ENCODE results near the gene GPN1.
"Not testable (repeated sequence)": the region's sequence is repeated elsewhere in the genome, so short reads cannot be mapped to it uniquely, and the experiment has no call there.

The GPN1 gene

GRCh38 chr2:27672723-27673486, 44.1 kb downstream of the GPN1 start:
- DNase-seq = no peak

GRCh38 chr2:27680571-27680970, 51.7 kb downstream of the GPN1 start:
- no peak for DNase-seq

DNA sequence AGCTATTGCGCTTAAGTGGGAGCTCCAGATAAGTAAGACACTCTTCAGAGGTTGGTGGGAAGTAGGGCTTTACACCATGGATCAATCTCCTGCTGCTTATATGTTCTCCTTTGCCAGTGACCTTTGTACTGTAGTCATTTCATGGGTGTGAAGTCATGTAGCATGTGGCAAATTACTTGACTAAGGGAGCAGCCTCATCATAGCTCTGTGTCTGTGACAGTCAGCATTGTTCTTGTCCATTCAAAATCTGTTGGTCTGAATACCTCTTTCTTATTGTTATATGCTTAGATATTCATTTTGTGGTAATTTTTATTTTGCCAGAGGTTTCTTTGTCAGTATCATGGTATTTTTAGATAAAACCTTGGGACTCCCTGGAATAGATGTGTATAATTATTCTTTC, 53.0 kb downstream of the GPN1 start:
- DNase-seq = peak; percentile 48

DNA sequence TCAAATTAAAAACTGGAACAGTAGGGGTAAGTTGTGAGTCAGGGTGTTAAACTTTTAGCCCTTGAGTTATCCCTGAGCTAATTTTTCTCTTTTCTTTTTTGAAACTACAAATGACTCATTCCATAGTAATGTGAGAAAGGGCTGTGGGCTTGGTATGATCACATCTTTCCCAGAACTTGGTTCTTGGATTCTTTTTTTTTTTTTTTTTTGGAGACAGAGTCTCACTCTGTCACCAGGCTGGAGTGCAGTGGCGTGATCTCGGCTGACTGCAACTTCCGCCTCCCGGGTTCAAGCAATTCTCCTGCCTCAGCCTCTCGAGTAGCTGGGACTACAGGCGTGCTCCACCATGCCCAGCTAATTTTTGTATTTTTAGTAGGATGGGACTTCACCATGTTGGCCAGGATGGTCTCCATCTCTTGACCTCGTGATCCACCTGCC, 53.5 kb downstream of the GPN1 start:
- peak; percentile 90 for DNase-seq

DNA sequence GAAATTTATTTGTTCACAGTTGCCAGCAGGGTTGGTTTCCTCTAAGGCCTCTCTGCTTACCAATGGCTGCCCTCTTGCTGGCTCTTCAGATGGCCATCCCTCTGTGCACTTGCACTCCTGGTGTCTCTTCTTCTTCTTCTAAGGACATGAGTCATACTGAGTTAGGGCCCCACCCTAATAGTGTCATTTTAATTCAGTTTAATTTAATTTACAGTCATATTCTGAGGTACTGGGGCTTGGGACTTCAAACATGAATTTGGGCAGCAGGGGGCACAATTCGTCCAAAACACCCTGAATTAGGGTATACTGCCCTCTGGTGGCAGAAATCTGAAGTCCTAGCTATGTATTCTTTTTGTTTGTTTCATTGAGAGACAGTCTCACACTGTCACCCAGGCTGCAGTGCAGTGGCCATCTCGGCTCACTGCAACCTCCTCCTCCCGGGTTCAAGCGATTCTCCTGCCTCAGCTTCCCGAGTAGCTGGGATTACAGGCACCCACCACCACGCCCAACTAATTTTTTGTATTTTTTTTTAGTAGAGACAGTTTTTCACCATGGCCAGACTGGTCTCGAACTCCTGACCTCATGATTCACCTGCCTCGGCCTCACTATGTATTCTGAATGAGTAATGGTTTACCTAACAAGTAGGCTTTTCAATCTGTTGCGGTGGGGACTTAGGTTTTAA, 54.7 kb downstream of the GPN1 start:
- DNase-seq = peak; percentile 88

DNA sequence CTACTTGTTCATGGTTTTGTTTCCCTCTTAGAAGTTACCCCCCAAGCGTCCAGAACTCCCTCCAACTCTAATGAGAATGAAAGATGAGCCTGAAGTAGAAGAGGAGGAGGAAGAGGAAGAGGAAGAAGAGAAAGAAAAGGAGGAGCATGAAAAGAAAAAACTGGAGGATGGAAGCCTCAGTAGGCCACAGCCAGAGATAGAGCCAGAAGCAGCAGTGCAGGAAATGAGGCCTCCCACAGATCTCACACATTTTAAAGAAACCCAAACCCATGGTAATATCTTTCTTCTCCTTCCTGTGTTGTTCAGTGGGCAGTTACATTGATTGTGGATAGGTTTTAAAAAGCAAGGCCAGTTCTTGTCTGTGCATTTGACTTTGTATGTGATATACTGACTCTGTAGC, 56.2 kb downstream of the GPN1 start:
- not testable (repeated sequence) for DNase-seq

DNA sequence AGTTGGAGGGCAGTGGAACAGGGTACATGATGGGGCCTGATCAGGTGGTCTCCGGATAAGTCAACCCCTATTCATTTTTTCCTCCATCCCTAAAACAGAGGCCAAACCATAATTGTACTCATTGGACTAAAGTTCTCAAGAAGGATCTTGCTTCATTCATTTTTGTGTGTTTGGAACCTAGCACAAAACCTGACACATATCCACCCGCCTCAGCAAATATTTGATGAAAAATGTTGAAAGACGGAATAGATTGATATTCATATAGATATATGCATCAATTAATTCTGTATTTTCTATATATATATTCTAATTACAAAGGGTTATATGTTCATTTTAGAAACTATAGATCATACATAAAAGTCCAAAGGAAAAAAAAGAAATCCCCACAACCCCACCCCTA, 56.7 kb downstream of the GPN1 start:
- no peak for DNase-seq

DNA sequence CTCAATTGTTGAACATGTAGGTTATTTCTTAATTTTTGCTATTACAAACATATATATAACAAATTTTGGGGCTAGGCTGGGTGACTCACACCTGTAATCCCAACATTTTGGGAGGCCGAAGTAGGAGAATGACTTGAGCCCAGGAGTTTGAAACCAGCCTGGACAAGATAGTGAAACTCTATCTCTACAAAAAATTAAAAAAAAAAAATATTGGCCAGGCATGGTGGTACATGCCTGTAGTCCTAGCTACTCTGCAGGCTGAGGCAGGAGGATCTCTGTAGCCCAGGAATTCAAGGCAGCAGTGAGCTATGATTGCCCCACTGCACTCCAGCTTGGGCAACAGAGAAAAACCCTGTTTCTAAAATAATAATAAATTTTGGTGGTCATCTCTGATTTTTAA, 58.4 kb downstream of the GPN1 start:
- DNase-seq = no peak

- no peak for DNase-seq
Observed at GRCh38 chr2:27689424-27689823, 60.6 kb downstream of the GPN1 start.

GRCh38 chr2:27690052-27690451, 61.2 kb downstream of the GPN1 start:
- no peak for DNase-seq

- no peak for DNase-seq
Observed at GRCh38 chr2:27697660-27698059, 68.8 kb downstream of the GPN1 start.

All from fibroblast of upper back skin (primary cell).